Activated CD4-positive, CD25-positive, alpha-beta regulatory T cell treated with anti-CD3 and anti-CD28 coated beads, Interleukin-2, amount 50 U/mL, for 24 hours (primary cell): Measurements from ENCODE around the gene SLC12A7.
"Not testable (repeated sequence)": the region's sequence is repeated elsewhere in the genome, so short reads cannot be mapped to it uniquely, and the experiment has no call there.

ENCODE experiments used
- ATAC-seq, 2 donors: fragments of 150-1000 bp; cut with Tn5 transposase; one replicate each; pipeline ENCODE4 v1.10.0; 2021; ENCODE audit warnings: mild to moderate bottlenecking in 1 of 2, moderate library complexity in 1 of 2

The SLC12A7 gene

DNA sequence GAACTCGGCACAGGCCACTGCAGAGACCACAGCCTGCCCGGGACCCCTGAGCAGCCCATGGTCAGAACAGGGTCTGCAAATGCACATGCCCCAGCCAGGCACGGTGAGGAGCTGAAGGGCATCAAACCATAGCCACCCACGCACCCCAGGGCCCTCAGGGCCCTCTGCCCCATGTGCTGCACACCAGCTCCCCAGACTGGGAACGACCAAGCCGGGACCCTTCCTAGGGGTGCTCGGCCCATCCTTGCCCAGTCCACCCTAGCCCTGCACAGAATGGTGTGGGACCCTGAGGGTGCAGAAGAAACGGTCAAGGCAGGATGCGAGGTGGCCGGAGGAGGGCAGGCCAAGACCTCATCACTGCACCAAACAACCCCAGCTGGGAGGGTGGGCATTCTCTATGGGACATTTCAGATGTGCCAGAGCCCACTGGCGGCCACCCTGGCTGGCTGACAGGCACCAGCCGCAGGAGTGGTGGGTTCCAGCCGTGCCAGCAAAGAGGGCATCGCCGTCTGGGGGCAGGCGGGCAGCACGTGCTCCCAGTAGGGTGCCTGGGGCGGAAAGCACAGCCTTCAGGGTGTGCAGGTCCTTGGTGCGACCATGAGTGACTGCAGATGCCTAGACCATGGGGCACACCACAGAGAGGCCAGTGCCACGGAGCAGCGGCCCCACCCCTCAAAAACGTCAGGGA is 16.4 kb downstream of the SLC12A7 start:
- no peak for ATAC-seq

DNA sequence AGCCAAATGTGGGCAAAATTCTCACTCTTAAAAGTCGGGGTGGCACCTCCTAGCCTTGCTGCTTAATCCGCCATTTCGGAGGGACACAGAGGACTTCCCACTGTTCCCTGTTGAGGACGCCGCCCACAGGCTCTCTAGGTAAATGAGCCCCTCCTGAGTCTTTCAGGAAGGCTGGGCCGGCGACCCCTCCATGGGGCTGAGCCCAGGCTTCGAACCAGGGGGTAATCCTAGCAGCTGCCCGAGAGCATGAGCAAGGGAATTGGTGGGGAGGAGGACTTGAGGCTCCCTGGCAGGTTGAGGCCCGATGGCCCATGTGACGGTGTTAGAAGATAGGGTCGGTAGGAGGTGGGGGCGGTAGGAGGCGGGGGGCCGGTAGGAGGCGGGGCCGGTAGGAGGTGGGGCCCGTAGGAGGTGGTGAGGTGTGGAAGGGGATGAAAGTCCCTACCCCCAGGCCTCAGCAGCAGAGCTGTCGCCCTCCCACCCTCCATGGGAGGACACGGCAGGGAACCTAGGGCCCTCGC is 17.1 kb downstream of the SLC12A7 start:
- no peak for ATAC-seq

DNA sequence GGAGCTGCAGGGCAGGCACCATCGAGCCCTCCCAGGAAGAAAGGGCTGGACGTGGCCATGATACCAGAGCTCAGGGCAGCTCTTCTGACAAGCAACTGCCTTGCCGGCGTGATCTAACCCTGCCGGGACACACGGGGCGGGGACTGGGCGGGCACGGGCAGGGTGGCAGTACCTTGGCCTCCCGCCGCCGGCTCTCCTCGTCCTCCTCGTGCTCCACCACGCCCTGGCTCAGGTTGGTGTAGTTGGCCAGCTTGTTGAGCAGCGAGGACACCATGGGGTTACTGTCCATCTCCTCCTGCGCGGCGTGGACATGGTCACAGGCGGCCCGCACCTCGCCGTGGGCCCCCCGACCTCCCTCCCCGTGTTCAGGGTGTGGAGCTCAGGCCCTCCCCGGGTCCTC is 18.5 kb downstream of the SLC12A7 start:
- ATAC-seq, result no peak

DNA sequence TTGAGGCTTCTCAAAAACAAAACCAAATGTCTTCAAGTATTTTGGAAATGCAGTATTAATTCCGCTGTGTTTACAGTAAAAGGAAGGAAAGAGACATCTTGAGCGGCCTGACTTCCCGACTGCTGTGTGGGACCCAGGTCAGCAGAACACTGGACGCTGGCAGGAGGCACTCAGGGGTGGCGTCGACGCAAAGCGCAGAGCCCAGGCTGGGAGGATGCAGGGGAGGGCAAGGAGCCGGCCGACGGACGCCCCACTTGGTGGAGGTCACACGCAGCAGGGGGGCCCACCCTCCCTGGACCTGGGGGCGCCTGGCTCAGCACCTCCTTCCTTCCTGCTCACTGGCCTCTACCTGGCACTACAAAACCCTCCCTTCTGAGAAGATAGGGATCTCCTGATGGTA is 19.7 kb downstream of the SLC12A7 start:
- ATAC-seq, result no peak

DNA sequence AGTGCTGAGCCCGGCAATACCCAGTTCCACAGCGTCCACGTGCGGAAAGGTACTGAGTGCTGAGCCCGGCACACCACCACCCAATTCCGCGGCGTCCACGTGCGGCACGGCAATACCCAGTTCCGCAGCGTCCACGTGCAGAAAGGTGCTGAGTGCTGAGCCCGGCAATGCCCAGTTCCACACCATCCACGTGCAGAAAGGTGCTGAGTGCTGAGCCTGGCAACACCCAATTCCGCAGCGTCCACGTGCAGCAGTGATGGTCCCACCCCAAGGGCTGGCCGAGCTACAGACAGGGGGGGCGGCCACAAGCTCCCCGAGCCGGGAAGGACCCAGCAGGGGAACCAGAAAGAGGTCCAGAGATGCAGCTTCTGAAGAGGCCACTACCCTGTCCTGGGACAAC is 20.2 kb downstream of the SLC12A7 start:
- ATAC-seq, result no peak

DNA sequence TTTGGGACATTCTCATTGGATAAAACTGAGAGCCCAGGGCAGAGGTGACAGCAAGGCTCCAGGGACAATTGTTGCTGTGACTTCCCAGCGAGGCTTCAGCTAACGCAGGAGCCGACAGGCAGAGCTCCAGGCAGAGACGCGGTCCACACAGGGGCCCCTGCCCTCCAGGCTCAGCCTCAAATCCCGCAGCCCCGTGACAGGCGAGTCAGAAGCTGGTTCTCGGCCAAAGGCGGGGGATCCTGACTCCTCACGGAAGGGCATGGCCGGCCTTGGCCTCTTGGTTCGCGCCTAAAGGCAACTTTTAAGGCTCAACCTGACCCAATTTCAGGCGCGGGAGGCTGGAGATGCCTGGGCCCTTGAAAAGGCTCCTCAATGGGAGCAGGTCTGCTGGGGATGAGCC is 21.3 kb downstream of the SLC12A7 start:
- ATAC-seq, result no peak

DNA sequence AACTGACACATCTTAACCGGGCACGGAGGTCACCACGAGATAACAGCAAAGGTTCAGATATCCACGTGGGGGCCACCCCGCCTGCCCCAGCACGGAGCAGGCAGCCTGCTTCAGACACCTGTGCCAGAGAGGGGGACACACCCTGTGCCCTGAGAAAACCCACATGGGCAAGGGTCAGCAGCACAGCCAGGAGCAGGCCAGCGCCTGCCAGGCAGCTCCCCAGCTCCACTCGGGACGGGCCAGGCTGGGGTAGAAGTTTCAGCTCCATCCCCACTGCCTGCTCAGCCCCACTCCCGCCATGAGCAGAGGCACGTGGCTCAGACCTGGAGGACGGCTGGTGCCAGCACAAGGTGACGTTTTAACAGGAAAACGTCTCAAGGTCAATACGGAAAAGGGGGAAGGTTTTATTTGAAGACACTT is 22.2 kb downstream of the SLC12A7 start:
- no peak for ATAC-seq

DNA sequence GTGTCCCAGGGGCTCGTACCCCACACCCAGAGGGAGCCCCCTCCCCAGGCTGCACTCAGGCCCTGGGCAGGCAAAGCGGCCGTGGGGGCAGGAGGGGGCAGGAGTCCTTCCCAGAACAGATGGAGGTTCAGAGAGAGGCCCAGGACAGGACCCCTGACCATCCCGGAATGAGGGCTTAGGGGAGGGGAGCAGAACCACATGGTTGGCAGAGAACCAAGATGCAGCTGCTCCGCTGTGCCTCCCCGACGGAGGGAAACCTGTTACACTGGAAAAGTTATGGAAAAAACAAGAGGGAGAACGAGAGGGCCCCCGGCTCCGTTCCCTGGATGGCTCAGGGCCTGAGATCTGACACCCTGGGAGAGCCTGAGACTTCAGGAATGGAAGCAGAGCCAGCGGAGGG is 22.7 kb downstream of the SLC12A7 start:
- no peak for ATAC-seq

DNA sequence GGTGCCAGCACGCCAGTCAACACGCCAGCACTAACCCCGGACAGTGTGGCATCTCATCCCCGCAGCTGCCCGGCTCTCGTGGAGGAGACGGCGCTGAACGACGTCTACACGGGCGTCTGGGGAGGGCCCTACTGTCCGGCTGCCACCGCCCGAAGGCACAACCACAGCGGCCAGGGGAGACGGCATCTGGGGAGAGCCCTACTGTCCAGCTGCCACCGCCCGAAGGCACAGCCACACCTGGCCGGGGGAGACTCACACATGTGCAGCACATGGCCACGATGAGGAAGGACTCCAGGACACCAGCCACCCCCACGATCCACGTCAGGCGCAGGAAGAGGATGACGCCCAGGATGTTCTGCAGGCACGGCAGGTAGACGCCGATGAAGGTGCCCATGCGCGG is 23.1 kb downstream of the SLC12A7 start:
- ATAC-seq, result no peak

DNA sequence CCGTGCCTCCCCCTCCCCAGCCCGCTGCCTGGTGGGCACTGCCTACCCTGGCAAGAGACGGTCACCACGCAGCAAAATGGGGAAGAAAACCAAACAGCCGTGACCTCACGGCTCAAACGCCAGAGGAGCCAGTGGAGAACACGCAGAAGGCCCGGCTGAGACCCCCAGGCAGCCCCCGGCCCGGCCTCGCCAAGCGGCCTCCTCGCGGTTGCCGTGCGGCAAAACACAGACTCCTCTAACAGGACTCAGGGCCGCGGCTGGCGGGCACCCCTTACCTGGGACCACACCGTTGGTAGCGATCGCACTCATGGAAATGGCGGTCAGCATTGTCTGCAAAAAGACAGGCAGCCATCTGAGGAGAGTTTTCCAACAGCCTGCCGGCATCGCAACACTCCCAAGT is 23.8 kb downstream of the SLC12A7 start:
- no peak for ATAC-seq

DNA sequence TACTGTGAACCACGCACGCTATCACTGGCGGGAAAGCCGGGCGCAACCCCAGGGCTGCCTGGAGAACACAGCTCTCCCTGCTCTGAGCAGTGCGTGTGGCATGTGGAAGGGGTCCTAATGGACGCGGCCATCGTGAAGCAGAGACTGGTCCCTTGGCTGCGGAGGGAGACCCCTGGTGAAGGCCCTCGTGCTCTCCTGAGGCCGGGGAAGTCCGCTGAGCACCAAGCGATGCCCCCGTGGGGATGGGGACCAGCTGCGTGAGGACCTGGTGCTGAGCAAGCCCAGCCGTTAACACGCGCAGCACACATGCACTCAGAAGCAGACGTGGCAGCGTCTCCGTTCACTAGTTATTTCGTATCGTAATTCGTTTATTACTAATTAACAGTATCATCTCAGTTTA is 24.4 kb downstream of the SLC12A7 start:
- ATAC-seq, result no peak

DNA sequence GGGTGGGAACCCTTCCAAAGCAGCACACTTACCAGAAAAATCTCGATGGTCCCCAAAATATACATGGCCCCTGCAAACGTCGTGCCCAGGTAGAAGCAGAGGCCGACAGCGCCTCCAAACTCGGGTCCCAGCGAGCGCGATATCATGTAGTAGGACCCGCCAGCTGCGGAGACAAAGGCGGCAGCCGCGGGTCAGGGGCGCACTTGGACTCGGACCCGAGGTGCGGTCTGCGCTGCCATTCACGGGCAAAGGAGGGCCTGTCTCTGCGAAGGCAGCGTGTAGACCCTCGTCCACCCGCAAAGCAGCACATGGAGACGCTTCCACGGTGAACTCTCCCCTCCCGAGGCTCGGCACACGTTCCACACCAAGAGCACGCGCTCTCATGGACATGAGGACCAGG is 25.0 kb downstream of the SLC12A7 start:
- no peak for ATAC-seq

DNA sequence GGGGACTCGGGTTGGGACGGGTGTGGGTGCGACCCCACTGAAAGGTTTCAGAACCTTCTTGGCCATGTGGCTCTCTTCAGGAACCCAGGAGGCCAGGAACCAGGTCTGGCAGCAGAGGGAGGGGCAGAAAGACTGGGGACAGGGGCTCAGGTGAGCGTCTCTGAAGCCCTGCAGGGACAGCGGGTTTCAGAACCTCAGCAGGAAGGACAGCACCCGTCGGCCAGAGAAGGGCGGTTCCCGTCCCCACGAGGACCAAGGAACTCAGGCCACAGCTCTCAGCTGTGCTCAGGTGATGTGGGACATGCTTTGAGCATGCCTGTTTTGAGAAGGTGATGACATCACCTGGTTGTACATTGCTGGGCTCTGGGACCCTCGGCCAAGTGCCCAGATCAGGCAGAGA is 25.7 kb downstream of the SLC12A7 start:
- no peak for ATAC-seq

DNA sequence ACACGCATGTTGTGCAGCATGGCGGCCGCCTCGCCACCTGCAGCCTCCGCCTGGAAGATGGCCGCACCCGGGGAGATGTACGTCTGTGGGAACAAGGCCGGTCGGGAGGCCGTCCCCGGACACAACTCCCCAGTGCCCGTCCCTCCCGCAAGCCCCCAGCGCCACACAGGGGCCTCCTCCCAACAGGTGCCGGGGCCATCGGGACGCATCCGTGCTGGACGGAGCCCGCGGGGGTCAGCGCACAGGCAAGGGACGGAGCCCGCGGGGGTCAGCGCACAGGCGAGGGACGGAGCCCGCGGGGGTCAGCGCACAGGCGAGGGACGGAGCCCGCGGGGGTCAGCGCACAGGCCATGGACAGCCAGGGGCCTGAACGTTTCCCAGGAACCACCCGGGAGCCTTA is 26.5 kb downstream of the SLC12A7 start:
- ATAC-seq, result no peak

DNA sequence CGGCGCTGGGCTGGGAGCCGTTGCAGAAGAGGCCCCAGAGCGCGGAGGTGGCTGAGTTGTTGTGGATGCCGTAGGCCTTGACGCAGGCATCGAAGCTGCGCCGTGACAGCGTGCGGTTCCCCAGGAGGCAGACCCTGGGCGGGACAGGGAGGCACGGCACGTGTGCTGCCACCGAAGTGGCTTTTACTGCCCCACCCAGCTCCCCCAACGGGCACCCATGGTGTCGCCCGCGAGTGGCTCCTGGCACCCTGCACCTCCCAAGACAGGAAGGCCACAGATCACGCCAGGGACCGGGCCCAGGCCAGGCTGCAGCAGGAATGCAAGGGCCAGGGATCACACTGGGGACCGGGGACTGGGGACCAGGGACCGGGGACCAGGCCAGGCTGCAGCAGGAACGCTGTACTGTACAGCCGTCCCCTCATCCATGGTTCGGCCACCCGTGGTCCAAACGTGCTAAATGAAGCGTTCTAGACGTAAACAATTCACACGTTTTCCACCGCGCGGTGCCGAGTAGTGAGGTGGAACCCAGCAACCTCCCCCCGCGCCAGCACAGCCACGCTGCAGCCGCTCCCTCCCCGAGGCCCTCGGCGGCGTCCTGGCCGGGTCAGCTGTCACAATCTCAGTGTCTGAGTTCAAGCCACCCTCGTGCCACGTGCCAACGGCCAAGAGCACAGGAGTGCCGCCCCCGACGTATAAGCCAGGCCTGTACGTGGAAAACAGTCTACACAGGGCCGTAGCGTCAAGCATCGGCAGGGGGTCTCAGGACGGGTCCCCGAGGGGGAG is 27.8 kb downstream of the SLC12A7 start:
- ATAC-seq, result no peak

DNA sequence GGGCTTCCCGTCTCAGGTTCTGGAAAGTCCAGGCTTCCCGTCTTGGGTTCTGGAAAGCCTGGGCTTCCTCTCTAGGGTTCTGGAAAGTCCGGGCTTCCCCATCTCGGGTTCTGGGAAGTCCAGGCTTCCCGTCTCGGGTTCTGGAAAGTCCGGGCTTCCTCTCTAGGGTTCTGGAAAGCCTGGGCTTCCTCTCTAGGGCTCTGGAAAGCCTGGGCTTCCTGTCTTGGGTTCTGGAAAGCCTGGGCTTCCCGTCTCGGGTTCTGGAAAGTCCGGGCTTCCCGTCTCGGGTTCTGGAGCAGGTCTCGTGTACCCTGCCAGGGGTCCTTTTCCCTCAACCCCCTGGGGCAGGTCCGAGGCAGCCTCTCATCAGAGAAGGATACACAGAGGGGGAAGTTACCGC is 28.8 kb downstream of the SLC12A7 start:
- ATAC-seq, result not testable (repeated sequence)

DNA sequence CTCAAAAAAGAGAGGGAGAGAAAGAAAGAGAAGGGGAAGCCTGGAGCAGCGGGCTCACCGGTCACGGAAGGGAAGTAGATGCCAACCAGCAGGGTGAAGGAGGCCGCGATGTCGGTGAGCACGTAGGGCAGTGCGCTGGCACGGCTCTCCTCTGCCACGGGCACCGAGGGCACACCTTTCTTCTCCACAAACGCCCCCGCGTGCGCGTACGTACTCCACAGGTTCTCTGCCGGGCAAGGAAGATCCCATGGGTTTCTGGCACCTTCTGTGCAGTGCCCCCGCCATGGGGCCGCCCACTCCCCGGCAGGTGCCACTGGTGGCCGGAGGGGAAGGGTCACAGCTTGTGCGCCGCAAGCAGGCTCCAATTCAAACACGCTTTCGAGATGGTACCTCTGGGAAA is 30.3 kb downstream of the SLC12A7 start:
- no peak for ATAC-seq

DNA sequence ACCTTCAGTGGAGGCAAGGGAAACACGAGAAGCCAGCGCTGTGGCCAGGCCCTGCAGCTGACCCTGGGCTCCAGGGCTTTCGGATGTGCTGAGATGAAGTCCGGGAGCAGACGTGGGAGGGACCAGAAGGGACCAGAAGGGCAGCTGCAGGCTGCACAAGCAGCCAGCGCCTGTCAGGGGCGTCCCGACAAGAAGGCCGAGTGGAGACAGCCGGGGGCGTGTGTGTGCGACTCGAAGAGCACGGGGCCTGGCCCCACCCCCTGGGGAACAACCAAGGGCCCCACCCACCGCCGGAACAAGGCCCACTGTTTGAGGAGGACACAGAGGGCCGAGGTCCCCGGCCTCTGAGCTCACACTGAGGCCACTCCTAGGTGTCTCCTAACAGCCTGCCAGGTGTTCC is 31.4 kb downstream of the SLC12A7 start:
- ATAC-seq, result no peak

DNA sequence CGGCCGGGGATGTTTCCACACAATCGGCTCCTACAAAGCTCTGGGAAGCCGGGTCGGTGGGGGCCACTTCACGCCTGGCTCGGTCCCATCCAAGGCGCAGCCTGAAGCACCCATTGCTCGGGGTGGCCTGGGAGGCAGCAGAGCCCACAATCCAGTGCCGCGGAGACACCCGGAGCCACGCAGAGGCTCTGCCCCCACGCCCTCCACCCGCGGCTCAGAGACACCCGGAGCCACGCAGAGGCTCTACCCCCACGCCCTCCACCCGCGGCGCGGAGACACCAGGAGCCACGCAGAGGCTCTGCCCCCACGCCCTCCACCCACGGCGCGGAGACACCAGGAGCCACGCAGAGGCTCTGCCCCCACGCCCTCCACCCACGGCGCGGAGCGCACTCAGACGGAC is 31.9 kb downstream of the SLC12A7 start:
- ATAC-seq, result no peak

DNA sequence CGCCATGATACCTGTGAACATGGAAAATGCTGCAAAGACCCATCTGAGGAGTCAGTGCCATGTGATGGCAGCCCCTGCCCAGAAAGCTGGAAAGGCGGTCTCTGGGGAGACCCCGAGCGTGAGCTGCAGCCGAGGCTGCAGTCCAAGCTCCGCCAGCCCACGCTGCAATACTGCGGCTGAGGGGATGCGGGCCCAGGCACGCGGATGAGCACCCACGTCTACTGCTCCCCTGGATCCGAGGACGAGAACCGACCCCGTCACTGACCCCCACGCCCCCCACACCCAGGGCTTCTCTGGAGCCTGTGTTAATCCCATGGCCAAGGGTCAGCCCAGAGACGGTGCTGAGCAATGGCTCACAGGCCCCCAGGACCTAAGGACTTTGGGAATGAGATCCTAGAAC is 32.4 kb downstream of the SLC12A7 start:
- no peak for ATAC-seq

DNA sequence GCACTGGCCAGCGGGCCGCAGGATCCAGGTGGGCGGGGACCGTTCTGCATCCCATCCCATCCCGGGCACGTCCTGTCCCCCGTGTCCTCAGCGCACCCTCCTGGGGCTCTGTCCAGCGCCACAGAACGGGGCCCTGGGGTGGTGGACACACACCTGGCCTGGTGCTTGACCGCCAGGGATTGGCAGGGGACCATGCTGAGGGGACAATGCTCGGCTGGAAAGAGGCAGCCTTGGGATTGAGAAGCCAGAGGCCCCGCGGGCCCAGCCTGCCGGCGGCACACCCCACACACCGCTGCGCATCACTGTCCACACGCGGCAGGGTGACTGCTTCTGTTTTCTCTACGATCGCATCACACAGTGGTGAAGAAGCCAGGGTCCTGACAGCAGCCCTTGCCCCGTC is 33.0 kb downstream of the SLC12A7 start:
- ATAC-seq, result no peak

DNA sequence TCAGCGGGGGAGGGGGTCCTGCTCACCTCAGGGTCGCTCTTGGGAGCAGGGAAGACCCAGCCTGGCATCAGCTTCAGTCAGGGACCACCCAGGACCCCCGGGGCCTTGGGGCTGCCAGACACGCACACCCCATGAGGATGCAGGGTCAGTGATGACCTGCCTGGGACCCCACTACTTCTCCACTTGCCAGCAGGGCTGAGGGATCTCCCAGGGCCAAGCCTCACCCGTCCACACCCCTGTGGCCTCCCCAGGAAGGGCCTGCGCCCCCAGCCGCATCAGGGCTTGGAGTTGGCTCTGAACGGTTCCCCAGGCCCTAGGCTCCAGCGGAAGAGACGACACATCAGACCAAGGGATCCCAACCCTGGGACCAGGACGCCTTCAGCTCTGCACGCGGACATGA is 33.7 kb downstream of the SLC12A7 start:
- no peak for ATAC-seq

DNA sequence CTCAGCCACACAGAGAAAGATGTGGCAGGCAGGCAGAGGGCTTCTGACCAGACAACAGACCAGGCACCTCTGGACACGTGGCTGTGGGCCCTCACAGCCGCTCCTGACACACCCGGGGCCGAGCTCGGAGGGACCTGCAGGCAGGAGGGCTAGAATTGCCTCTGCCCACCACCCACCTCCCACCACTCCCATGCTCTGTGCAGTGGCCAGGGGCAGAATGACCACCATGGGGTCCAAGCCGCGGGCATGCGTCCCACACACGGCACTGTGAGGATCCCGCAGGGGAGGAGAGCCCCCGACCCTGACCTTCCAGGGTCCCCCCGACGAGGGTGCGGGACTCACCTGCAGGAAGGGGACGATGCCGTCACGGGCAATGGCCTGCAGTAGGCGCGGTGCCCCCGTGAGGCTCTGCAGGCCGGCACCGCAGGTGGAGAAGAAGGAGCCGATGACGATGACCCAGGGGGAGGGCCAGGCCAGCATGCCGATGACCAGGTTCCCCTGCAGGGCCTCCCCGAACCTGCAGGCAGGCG is 34.3 kb downstream of the SLC12A7 start:
- ATAC-seq, result no peak

DNA sequence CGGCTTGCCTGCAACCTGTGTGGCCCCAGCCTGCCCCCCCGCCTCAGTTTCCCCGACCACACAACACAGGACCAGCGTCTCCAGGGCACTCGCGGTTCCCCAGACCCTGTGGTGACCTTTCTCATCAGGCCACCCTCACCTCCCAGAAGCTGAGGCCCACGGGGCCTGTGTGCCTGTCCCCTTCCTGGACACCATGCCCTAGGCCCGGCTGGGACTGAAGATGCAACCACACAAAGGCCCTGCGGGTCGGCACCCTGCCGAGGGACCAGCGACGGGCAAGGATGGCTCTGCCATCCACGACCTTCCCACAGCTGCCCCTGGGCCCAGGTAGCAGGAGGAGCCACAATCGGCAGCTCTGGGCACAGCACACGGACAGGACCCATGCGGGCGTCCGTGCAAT is 34.8 kb downstream of the SLC12A7 start:
- ATAC-seq, result no peak
